ENCODE results near the gene EIF3A.

GRCh38 chr10:119001717-119002500 lies 78.7 kb downstream of the EIF3A start:
- TF ChIP-seq USF2 (IDR thresholded peaks at IDR 0.05; ENCODE audit: low read length) (no peak), SUZ12 (IDR thresholded peaks at IDR 0.05; ENCODE audit: low read length) (no peak)
